SK-N-SH (cell line): ENCODE measurements around the gene ZNF20. TPM values are rescaled to one million over a fixed set of nuclear protein-coding genes. Genes with fewer than 3 reads are reported as not detected.

Experiments used
- CTCF ChIA-PET: fragments of 300-600, 350-600 bp; formaldehyde crosslinking; extraction: SDS; loops from one replicate; lab custom pipeline; 2021; lab: Yijun Ruan, JAX
- POLR2A ChIA-PET: fragments of 350-600 bp; sonication (Branson Sonifier 250); formaldehyde crosslinking; extraction: SDS; loops from one replicate; lab custom pipeline; 2020; ENCODE audit warnings: antibody characterized with exemption, inconsistent platforms; lab: Yijun Ruan, JAX
- DNase-seq: peaks from one replicate; pipeline ENCODE4 v3.0.0; 2012
- H2AFZ ChIP-seq: fragments of 200-600 bp; sonication (generic); 2 replicates; pipeline ENCODE4 v1.8.1; 2016; ENCODE audit warnings: antibody characterized with exemption, mild to moderate bottlenecking, low read depth
- H3F3A ChIP-seq: fragments of 200-600 bp; sonication (generic); replicated peaks from 2 replicates; pipeline ENCODE3; 2016; ENCODE audit warnings: antibody characterized with exemption, mild to moderate bottlenecking; ENCODE audit not compliant: insufficient read depth
- H3K27ac ChIP-seq, 2 experiments: fragments of 200-500 bp in 1 of 2; fragments of 200-600 bp in 1 of 2; sonication (Bioruptor generic) in 1 of 2; sonication (generic), shearing (Covaris generic) in 1 of 2; 2 replicates each; pipeline versions ENCODE4 v1.5.1 to v1.6.1; 2014 to 2016; ENCODE audit warnings: low read depth in 2 of 2, inconsistent platforms in 1 of 2, low read length in 1 of 2, mild to moderate bottlenecking in 1 of 2, mixed read lengths in 1 of 2
- H3K27me3 ChIP-seq: fragments of 200-600 bp; sonication (generic), shearing (Covaris generic); 2 replicates; pipeline ENCODE4 v1.6.1; 2016; ENCODE audit warnings: mixed run types; ENCODE audit not compliant: insufficient read depth
- H3K36me3 ChIP-seq, 2 experiments: fragments of 200-500 bp in 1 of 2; fragments of 200-600 bp in 1 of 2; sonication (Bioruptor generic) in 1 of 2; sonication (generic) in 1 of 2; replicated peaks in 1 of 2; 2 replicates each; pipeline versions ENCODE3 to v1.5.1; 2014 to 2016; ENCODE audit warnings: low read length in 1 of 2, mild to moderate bottlenecking in 1 of 2; ENCODE audit not compliant: insufficient read depth in 2 of 2, control insufficient read depth in 1 of 2
- H3K4me1 ChIP-seq, 2 experiments: fragments of 200-500 bp in 1 of 2; fragments of 200-600 bp in 1 of 2; sonication (Bioruptor generic) in 1 of 2; sonication (generic), shearing (Covaris generic) in 1 of 2; 2 replicates each; pipeline versions ENCODE4 v1.5.1 to v1.6.1; 2014 to 2016; ENCODE audit warnings: low read depth in 1 of 2, low read length in 1 of 2, mixed run types in 1 of 2; ENCODE audit not compliant: insufficient read depth in 2 of 2, control insufficient read depth in 1 of 2
- H3K4me2 ChIP-seq: fragments of 200-600 bp; sonication (generic), shearing (Covaris generic); 2 replicates; pipeline ENCODE4 v1.6.1; 2017; ENCODE audit warnings: mixed run types
- H3K4me3 ChIP-seq, 2 experiments: fragments of 200-500 bp in 1 of 2; fragments of 200-600 bp in 1 of 2; sonication (Bioruptor generic) in 1 of 2; sonication (generic), shearing (Covaris generic) in 1 of 2; 2 replicates each; pipeline versions ENCODE4 v1.5.1 to v1.8.1; 2014 to 2016; ENCODE audit warnings: low read depth in 2 of 2, inconsistent platforms in 1 of 2, low read length in 1 of 2, mild to moderate bottlenecking in 1 of 2, mixed read lengths in 1 of 2, moderate library complexity in 1 of 2
- H3K79me2 ChIP-seq: fragments of 200-600 bp; sonication (generic); 2 replicates; pipeline ENCODE4 v1.8.1; 2017; ENCODE audit warnings: mild to moderate bottlenecking; ENCODE audit not compliant: insufficient read depth
- H3K9ac ChIP-seq: fragments of 200-600 bp; sonication (generic); 2 replicates; pipeline ENCODE4 v1.6.1; 2017; ENCODE audit warnings: mixed run types
- H3K9me2 ChIP-seq: fragments of 200-600 bp; sonication (generic); 2 replicates; pipeline ENCODE4 v1.6.1; 2017; ENCODE audit warnings: mixed run types
- H3K9me3 ChIP-seq: fragments of 200-600 bp; sonication (generic); 2 replicates; pipeline ENCODE4 v1.6.1; 2017; ENCODE audit warnings: mixed run types, mild to moderate bottlenecking, moderate library complexity
- H4K20me1 ChIP-seq: fragments of 200-600 bp; sonication (generic); 2 replicates; pipeline ENCODE4 v1.6.1; 2017; ENCODE audit warnings: mild to moderate bottlenecking, mixed run types; ENCODE audit not compliant: insufficient read depth
- EP300 ChIP-seq, 2 experiments: IDR thresholded peaks; 2 replicates each; pipeline versions ENCODE4 v1.4.0 to v1.6.1; 2012; ENCODE audit warnings: borderline replicate concordance in 1 of 2, low read depth in 1 of 2, low read length in 1 of 2
- EZH2phosphoT487 ChIP-seq: fragments of 200-600 bp; sonication (generic); IDR thresholded peaks from 2 replicates; pipeline ENCODE4 v1.6.1; 2017; ENCODE audit warnings: low read depth, mixed run types, mild to moderate bottlenecking, antibody characterized with exemption, moderate library complexity, borderline replicate concordance
- FOXJ3 ChIP-seq: sonication (generic); formaldehyde crosslinking; IDR thresholded peaks from 2 replicates; pipeline ENCODE4 v1.5.1; 2020; ENCODE audit warnings: mild to moderate bottlenecking, missing genetic modification reagents
- FOXM1 ChIP-seq: IDR thresholded peaks from 2 replicates; pipeline ENCODE4 v1.4.0; 2012; ENCODE audit warnings: low read depth, mild to moderate bottlenecking
- GABPA ChIP-seq: IDR thresholded peaks from 2 replicates; pipeline ENCODE4 v1.4.0; 2012; ENCODE audit warnings: low read depth, mild to moderate bottlenecking
- GATA2 ChIP-seq: sonication (generic); formaldehyde crosslinking; IDR thresholded peaks from 2 replicates; pipeline ENCODE4 v1.5.0; 2020; ENCODE audit warnings: mild to moderate bottlenecking, missing genetic modification reagents
- JUND ChIP-seq: IDR thresholded peaks from 2 replicates; pipeline ENCODE4 v1.4.0; 2012
- MEF2A ChIP-seq: IDR thresholded peaks from 2 replicates; pipeline ENCODE4 v1.4.0; 2012; ENCODE audit warnings: low read depth, borderline replicate concordance
- NFIC ChIP-seq: IDR thresholded peaks from 2 replicates; pipeline ENCODE4 v1.4.0; 2012; ENCODE audit warnings: borderline replicate concordance
- PBX3 ChIP-seq: IDR thresholded peaks from 2 replicates; pipeline ENCODE4; 2012
- RFX5 ChIP-seq: IDR thresholded peaks from 2 replicates; pipeline ENCODE4 v1.6.1; 2012; ENCODE audit warnings: mild to moderate bottlenecking, improper control_type of control experiment, low read length
- RXRA ChIP-seq: IDR thresholded peaks from 2 replicates; pipeline ENCODE4 v1.4.0; 2012; ENCODE audit warnings: low read depth, mild to moderate bottlenecking, borderline replicate concordance
- TCF12 ChIP-seq: IDR thresholded peaks from 2 replicates; pipeline ENCODE4 v1.4.0; 2012
- USF2 ChIP-seq: fragments of 150-350 bp; IDR thresholded peaks from 2 replicates; pipeline ENCODE4 v1.6.1; 2017; ENCODE audit warnings: antibody characterized with exemption, low read length, low read depth, borderline replicate concordance
- WGBS: methylation state at CpG from one replicate; pipeline ENCODE4 v1.1.6; 2017; ENCODE audit warnings: low lambda C conversion rate; 5-methylcytosine and 5-hydroxymethylcytosine counted together
- polyA plus RNA-seq, 3 experiments: library from polyadenylated mRNA; depleted of rRNA; stranded (reverse); fragments of >200 nt; gene quantifications; 2 replicates each; pipeline ENCODE4 v1.2.3, GENCODE V29; 2012
- TF ChIP-seq, protein P1 (sequence below): IDR thresholded peaks from 2 replicates; pipeline ENCODE4 v1.4.0; 2012; ENCODE audit warnings: low read depth, borderline replicate concordance
- TF ChIP-seq, protein P2 (sequence below): fragments of 200-600 bp; sonication (generic); IDR thresholded peaks from 2 replicates; pipeline ENCODE4 v1.6.1; 2017; ENCODE audit warnings: antibody characterized with exemption, mild to moderate bottlenecking, moderate library complexity

ZNF20 gene
- polyA plus RNA-seq, 1 of the 3 experiments (the other 2 are of a cell fraction) = 1.8 TPM

DNA sequence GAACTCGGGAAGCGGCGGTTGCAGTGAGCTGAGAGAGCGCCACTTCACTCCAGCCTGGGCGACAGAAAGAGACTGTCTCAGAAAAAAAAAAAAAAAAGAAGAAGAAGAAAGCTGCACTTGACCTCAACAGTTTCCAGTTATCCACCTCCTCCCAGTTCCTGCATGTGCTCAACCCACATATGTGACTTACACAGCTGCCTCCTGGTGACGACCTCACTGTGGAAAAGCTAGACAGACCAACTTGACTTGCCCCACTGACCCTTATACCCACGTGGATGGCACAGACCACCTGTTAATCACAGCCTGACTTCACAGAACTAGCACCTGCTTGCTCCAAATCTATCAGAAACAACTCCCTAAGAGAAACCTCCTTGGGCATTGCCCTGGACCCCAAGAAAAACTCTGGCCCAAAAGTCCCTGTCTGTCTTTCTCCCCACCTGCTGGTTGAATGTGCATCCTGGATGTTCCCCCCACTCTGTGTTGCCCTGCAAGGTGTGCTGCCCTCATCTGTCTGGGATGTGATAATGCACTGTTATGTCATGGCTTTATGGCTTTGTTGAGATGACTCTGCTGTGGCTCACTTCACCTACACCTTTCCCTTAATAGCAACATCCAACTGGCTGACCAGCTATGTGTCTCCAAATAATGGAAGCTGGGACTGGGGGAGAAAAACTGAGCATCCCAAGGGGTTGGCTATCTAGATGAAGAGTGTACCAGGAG is 2.8 kb downstream of the ZNF20 start:
- WGBS = 82% methylated on average over 7 of the region's 7 CpGs
- Histone ChIP-seq H3K79me2 (peaks cover 40% of the 10 kb centered on the region), H3K9ac (no peak overlapping the region), H3K9me2 (no peaks in the 10 kb centered on the region), H2AFZ (no peak overlapping the region), H3K4me3 (no peak overlapping the region; a peak in 1 of 4 replicates), H3F3A (peaks cover 19% of the 10 kb centered on the region)
- POLR2A ChIA-PET = interaction anchor here (1.4 kb wide), 1 partner anchor 78 kb away, joined by 3 read pairs; no protein-coding TSS in a partner anchor
- TF ChIP-seq PBX3 (no peak), EP300 (IDR thresholded peaks at IDR 0.05; ENCODE audit: borderline replicate concordance in 1 of 2, low read depth in 1 of 2, low read length in 1 of 2) (no peak)
- TF ChIP-seq, protein P1, sequence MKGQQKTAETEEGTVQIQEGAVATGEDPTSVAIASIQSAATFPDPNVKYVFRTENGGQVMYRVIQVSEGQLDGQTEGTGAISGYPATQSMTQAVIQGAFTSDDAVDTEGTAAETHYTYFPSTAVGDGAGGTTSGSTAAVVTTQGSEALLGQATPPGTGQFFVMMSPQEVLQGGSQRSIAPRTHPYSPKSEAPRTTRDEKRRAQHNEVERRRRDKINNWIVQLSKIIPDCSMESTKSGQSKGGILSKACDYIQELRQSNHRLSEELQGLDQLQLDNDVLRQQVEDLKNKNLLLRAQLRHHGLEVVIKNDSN = no peak
- TF ChIP-seq, protein P2, sequence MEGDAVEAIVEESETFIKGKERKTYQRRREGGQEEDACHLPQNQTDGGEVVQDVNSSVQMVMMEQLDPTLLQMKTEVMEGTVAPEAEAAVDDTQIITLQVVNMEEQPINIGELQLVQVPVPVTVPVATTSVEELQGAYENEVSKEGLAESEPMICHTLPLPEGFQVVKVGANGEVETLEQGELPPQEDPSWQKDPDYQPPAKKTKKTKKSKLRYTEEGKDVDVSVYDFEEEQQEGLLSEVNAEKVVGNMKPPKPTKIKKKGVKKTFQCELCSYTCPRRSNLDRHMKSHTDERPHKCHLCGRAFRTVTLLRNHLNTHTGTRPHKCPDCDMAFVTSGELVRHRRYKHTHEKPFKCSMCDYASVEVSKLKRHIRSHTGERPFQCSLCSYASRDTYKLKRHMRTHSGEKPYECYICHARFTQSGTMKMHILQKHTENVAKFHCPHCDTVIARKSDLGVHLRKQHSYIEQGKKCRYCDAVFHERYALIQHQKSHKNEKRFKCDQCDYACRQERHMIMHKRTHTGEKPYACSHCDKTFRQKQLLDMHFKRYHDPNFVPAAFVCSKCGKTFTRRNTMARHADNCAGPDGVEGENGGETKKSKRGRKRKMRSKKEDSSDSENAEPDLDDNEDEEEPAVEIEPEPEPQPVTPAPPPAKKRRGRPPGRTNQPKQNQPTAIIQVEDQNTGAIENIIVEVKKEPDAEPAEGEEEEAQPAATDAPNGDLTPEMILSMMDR = no peak
- TF ChIP-seq, all 33 proteins: peak for 0
- H3K36me3 ChIP-seq = peaks cover 27 to 66% of the 10 kb centered on the region in 2 experiments
- no peaks in the 10 kb centered on the region for H4K20me1 ChIP-seq
- H3K4me1 ChIP-seq = peaks cover 0 to 8% of the 10 kb centered on the region in 2 experiments; a peak in 1 of 4 replicates
- CTCF ChIA-PET = interaction anchor here (1.2 to 1.9 kb wide), 2 partner anchors 78 to 174 kb away, joined by 3 to 12 read pairs; no protein-coding TSS in a partner anchor
- peaks cover 17% of the 10 kb centered on the region for H3K9me3 ChIP-seq
- no peak overlapping the region for H3K27ac ChIP-seq
- no peak for DNase-seq
- H3K27me3 ChIP-seq = no peaks in the 10 kb centered on the region
- H3K4me2 ChIP-seq = no peak overlapping the region

GRCh38 chr19:12133069-12133468 is 7.1 kb downstream of the ZNF20 start:
- H4K20me1 ChIP-seq = no peaks in the 10 kb centered on the region
- POLR2A ChIA-PET = no interaction called here
- peaks cover 22% of the 10 kb centered on the region for H3K9me3 ChIP-seq
- no peaks in the 10 kb centered on the region for H3K4me1 ChIP-seq
- CTCF ChIA-PET = interaction anchor here (0.8 to 1.2 kb wide), 3 partner anchors 11 to 74 kb away, joined by 3 to 5 read pairs (median 3); no protein-coding TSS in a partner anchor
- H3K9me2 ChIP-seq = no peaks in the 10 kb centered on the region
- H3K36me3 ChIP-seq = peaks cover 28 to 77% of the 10 kb centered on the region in 2 experiments
- H3F3A ChIP-seq = peaks cover 3% of the 10 kb centered on the region
- H3K79me2 ChIP-seq = peaks cover 22% of the 10 kb centered on the region
- WGBS = 89% methylated on average over 3 of the region's 3 CpGs
- no peak overlapping the region for H2AFZ ChIP-seq
- no peak for DNase-seq
- no peak overlapping the region for H3K27ac ChIP-seq
- TF ChIP-seq JUND (no peak), FOXJ3 (no peak), MEF2A (no peak), RXRA (no peak), USF2 (no peak), EZH2phosphoT487 (no peak), NFIC (no peak), GATA2 (CRISPR knock-in tag) (no peak), RFX5 (no peak), PBX3 (no peak), FOXM1 (no peak), GABPA (no peak), TCF12 (no peak)
- TF ChIP-seq, protein P1 = no peak
- no peak overlapping the region for H3K9ac ChIP-seq
- H3K27me3 ChIP-seq = no peaks in the 10 kb centered on the region
- H3K4me2 ChIP-seq = no peak overlapping the region
- H3K4me3 ChIP-seq = no peak overlapping the region; a peak in 1 of 4 replicates
